Adrenal gland (tissue), 12 donors: ENCODE measurements around the gene THBS2. TPM values are rescaled to one million over a fixed set of nuclear protein-coding genes. Genes with fewer than 3 reads are reported as not detected.

Source experiments
- DNase-seq, 7 donors: peaks; one replicate each; pipeline ENCODE4 v3.0.0-alpha.2; 2019 to 2020
- H3K27ac ChIP-seq, 5 donors: fragments of 200-600 bp; sonication (generic) in 4 of 5; 1 replicate in 3 of 5; 2 replicates in 2 of 5; pipeline versions ENCODE4 v1.5.1 to v1.8.0; 2016 to 2020; ENCODE audit warnings: mild to moderate bottlenecking in 1 of 5
- H3K27me3 ChIP-seq: fragments of 200-600 bp; 2 replicates; pipeline ENCODE4 v1.8.0; 2021
- H3K36me3 ChIP-seq, 2 donors: fragments of 200-600 bp; replicated peaks in 1 of 2; 1 replicate in 1 of 2; 2 replicates in 1 of 2; pipeline versions ENCODE4 v1.5.1 to v1.8.0; 2018 to 2022
- H3K4me1 ChIP-seq, 2 donors: fragments of 200-600 bp; replicated peaks in 1 of 2; 1 replicate in 1 of 2; 2 replicates in 1 of 2; pipeline versions ENCODE4 v1.5.1 to v1.8.0; 2018 to 2021
- H3K4me3 ChIP-seq, 4 donors: fragments of 200-600 bp; sonication (generic) in 3 of 4; one replicate each; pipeline ENCODE4 v1.5.1; 2016 to 2018
- H3K9me3 ChIP-seq, 3 donors: fragments of 200-600 bp; sonication (generic) in 1 of 3; replicated peaks in 1 of 3; 1 replicate in 2 of 3; 2 replicates in 1 of 3; pipeline versions ENCODE4 v1.5.1 to v1.8.0; 2016 to 2021
- CTCF ChIP-seq, 6 experiments: fragments of 450-650 bp in 4 of 6; fragments of 200-600 bp in 2 of 6; sonication (generic) in 1 of 6; IDR thresholded peaks; 1 replicate in 5 of 6; 2 replicates in 1 of 6; pipeline versions ENCODE4 v1.5.1 to v1.8.0; 2016 to 2021; ENCODE audit warnings: antibody characterized with exemption in 6 of 6, mild to moderate bottlenecking in 2 of 6, moderate library complexity in 1 of 6
- POLR2A ChIP-seq, 2 donors: fragments of 450-650 bp; IDR thresholded peaks; one replicate each; pipeline ENCODE4 v1.6.1; 2017; ENCODE audit warnings: antibody characterized with exemption in 2 of 2, mild to moderate bottlenecking in 2 of 2, moderate library complexity in 1 of 2
- WGBS, 4 donors: extraction: QIAGEN DNeasy Blood & Tissue Kit in 2 of 4; methylation state at CpG; one replicate each; pipeline versions ENCODE4 v1.1.5 to v1.1.7; 2013 to 2017; 5-methylcytosine and 5-hydroxymethylcytosine counted together
- intact Hi-C, 2 donors: fragments of 100-400 bp; cut with DNase I; formaldehyde crosslinking; loops; one replicate each; pipeline versions ENCODE4 v1.14.1 to v1.15.0; 2022 to 2023
- polyA plus RNA-seq, 3 donors: library from polyadenylated mRNA; stranded (reverse); fragments of 200-250 nt in 2 of 3; fragments of 350-450 nt in 1 of 3; fragmentation: Illumina TruSeq in 1 of 3; extraction: RNeasy Lipid Tissue Mini Kit (QIAGEN cat#74804) in 1 of 3; gene quantifications; one replicate each; pipeline ENCODE4 v1.2.3, GENCODE V29; 2013 to 2014
- total RNA-seq, 9 donors: library from RNA; depleted of rRNA in 4 of 9; stranded (reverse); fragments of >200 nt in 4 of 9; fragments of 120-200 nt in 1 of 9; fragmentation: NEBNext Ultra II Directional in 1 of 9; extraction: Animal tissue kit (Norgen Biotek cat#: 25700) in 1 of 9; gene quantifications; one replicate each; pipeline versions ENCODE4 v1.1.0 to v1.2.4, GENCODE V29; 2013 to 2023
- donor health status: healthy with polysubstance abuse.
- donor health status: Bipolar disorder and iron deficiency.
- donor health status: DM: yes; HTN: yes; CAD: no.
- donor health status: DM: no; HTN: no; CAD: no.
- donor health status: DM: no; HTN: no; CAD: no.
- donor health status: DM: yes; HTN: yes; CAD: no.

Gene THBS2
- total and polyA plus RNA-seq, 12 donors: 5.6 to 72.7 (median 14.8) TPM

GRCh38 chr6:169252505-169253189, 999 bp downstream of the THBS2 start:
- H3K27ac ChIP-seq: peak overlapping the region in 1 of 5 donors; percentile 62
- H3K4me3 ChIP-seq: peak overlapping the region in 1 of 4 donors; percentile 43
- intact Hi-C loops: no loop called here
- peak in 1 of 7 donors; percentile 49 for DNase-seq
- WGBS, 4 donors: 45 to 55% (median 45%) methylated on average over 14 of the region's 14 CpGs
- peaks cover 0 to 2% of the 10 kb centered on the region in 2 donors for H3K36me3 ChIP-seq
- TF ChIP-seq POLR2A (IDR thresholded peaks at IDR 0.05) (no peak), CTCF (IDR thresholded peaks at IDR 0.05) (no peak)
- H3K4me1 ChIP-seq: no peaks in the 10 kb centered on the region
- H3K9me3 ChIP-seq: no peaks in the 10 kb centered on the region
- H3K27me3 ChIP-seq: peaks cover 4% of the 10 kb centered on the region

GRCh38 chr6:169251822-169252504, 1.7 kb downstream of the THBS2 start:
- 44 to 55% (median 51%) methylated on average over 11 to 20 of the region's 20 CpGs for WGBS, 4 donors
- Histone ChIP-seq H3K27me3 (peaks cover 4% of the 10 kb centered on the region), H3K4me3 (peak overlapping the region in 1 of 4 donors; percentile 43), H3K4me1 (no peaks in the 10 kb centered on the region), H3K9me3 (no peaks in the 10 kb centered on the region), H3K27ac (peak overlapping the region in 1 of 5 donors; percentile 3), H3K36me3 (peaks cover 0 to 5% of the 10 kb centered on the region in 2 donors)
- intact Hi-C loops: no loop called here
- peak in 3 of 7 donors; percentile 8 to 39 (median 13) for DNase-seq
- no peak for TF ChIP-seq POLR2A (IDR thresholded peaks at IDR 0.05)
- no peak for TF ChIP-seq CTCF (IDR thresholded peaks at IDR 0.05)

GRCh38 chr6:169251371-169251802, 2.3 kb downstream of the THBS2 start:
- Histone ChIP-seq H3K27ac (peak overlapping the region in 1 of 5 donors; percentile 3), H3K4me3 (peak overlapping the region in 1 of 4 donors; percentile 43), H3K36me3 (peaks cover 0 to 5% of the 10 kb centered on the region in 2 donors), H3K4me1 (peaks cover 0 to 4% of the 10 kb centered on the region in 2 donors), H3K9me3 (no peaks in the 10 kb centered on the region), H3K27me3 (peaks cover 4% of the 10 kb centered on the region)
- peak in 1 of 7 donors; percentile 10 for DNase-seq
- 58 to 82% (median 67%) methylated on average over 6 of the region's 6 CpGs for WGBS, 4 donors
- intact Hi-C loops: no loop called here
- no peak for TF ChIP-seq POLR2A (IDR thresholded peaks at IDR 0.05)
- TF ChIP-seq CTCF (IDR thresholded peaks at IDR 0.05): no peak

- TF ChIP-seq CTCF (IDR thresholded peaks at IDR 0.05) (no peak), POLR2A (IDR thresholded peaks at IDR 0.05) (no peak)
- H3K27ac ChIP-seq: no peak overlapping the region
- H3K4me3 ChIP-seq: no peak overlapping the region
- H3K36me3 ChIP-seq: peaks cover 0 to 5% of the 10 kb centered on the region in 2 donors
- peaks cover 4% of the 10 kb centered on the region for H3K27me3 ChIP-seq
- H3K4me1 ChIP-seq: peaks cover 4 to 7% of the 10 kb centered on the region in 2 donors
- DNase-seq: peak in 2 of 7 donors; percentile 14 to 27
- H3K9me3 ChIP-seq: no peaks in the 10 kb centered on the region
- intact Hi-C loops: no loop called here
- WGBS, 4 donors: 75 to 81% (median 77%) methylated on average over 5 of the region's 5 CpGs
Measured at GRCh38 chr6:169250660-169251059, 3.0 kb downstream of the THBS2 start.
